Kidney glomerular epithelial cell (primary cell): ENCODE results near the gene TUBA8.
"Not testable (repeated sequence)": the region's sequence is repeated elsewhere in the genome, so short reads cannot be mapped to it uniquely, and the experiment has no call there.

Experiments used
- DNase-seq: peaks from one replicate; lab custom pipeline; 2025; lab: John Stamatoyannopoulos, UW

TUBA8 gene

DNA sequence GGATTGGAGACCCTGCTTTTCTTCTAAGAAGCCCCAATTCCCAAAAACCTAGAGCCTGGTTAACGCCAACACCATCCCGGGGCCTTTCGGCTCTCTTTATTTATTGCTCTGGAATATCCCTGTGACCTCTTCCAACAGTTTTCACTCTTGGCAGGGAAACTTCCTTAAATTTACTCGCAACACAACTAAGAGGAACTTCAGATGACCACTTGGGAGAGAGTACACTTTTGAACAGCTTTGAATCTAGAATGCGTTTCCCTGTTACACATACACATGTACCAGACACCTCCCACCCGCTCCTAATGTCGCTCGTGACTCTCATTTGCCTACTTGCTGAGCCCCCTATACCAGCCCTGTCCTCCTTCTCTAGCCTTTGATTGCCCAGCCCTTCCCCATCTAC is 19.4 kb downstream of the TUBA8 start:
- no peak for DNase-seq

DNA sequence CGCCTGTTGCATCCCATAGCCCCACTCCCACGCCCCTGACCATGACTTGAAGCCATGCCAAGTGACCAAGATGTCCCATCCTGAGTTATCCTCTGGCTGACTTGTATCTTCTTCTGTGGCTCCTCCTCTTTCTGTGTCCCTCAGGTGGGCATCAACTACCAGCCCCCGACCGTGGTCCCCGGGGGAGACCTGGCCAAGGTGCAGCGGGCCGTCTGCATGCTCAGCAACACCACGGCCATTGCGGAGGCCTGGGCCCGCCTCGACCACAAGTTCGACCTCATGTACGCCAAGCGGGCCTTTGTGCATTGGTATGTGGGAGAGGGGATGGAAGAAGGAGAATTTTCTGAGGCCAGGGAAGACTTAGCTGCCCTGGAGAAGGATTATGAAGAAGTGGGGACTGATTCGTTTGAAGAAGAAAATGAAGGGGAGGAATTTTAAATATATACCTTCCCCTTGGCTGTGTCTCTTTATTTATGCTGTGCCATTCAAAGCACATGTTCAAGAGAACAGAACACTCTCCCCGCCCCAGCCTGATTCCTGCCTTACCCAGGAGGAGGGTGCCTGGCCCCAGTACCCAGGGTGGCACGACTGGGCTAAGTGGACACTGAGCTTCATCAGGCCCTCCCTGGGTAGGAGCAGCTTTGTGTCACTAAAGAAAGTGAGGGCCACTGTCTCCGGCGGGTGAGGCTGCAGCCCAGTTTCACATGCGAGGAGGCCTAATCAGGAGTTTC is 20.3 kb downstream of the TUBA8 start:
- DNase-seq = no peak

DNA sequence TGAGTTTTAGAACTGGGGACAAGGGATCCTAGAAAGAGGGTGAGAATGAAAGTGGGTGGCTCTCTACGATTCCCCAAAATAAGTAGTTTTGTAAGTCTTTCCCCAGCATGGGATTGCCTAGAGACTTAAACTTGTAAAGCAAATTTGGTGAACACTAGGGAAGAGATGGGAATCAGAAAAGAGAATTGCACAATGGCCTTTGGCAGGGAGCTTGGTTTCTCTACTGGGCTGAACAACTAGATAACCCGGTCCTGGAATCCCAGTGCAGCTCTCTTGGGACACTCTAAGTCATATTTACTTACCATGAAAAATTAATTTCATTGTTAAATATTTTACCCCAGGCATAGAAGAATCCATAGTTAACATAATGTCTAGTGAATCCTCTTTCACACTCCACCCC is 22.8 kb downstream of the TUBA8 start:
- DNase-seq = no peak

DNA sequence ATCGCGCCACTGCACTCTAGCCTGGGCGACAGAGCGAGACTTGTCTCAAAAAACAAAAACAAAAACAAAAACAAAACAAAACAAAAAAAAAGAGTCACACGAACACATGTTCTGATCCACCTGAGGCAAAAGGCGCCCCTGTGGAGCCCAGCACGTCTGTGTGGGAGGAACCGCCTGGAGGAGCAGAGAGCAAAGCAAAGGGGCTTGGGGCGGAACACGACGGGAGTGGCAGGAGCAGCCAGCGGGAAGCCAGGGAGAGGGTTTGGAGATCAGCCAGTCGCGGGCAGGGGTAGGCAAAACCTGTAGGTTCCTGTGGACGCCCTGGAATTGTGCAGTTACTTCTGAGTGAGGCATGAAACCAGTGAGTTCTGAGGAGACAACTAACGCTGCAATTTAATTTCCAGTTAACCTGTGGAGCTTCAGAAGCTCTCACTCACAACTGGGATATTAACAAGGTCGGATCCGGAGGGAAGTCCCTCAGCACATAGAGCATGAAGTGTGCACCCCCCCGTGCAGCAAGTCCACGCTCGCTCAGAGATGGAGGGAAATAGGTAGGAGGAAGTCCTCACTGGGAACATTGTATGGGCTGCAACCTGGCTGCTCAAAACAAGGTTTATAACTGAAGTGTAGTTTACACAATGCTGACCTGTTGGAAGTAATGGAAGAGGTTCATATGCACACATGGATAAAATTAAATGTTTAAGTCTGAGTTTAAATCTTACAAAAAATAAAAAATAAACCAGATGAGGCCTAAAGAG is 26.1 kb downstream of the TUBA8 start:
- DNase-seq = no peak

DNA sequence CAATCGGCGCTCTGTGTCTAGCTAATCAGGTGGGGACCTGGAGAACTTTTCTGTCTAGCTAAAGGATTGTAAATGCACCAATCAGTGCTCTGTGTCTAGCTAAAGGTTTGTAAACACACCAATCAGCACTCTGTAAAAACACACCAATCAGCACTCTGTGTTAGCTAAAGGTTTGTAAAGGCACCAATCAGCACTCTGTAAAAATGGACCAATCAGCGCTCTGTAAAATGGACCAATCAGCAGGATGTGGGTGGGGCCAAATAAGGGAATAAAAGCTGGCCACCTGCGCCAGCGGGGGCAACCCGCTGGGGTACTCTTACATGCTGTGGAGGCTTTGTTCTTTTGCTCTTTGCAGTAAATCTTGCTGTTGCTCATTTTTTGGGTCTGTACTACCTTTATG is 30.4 kb downstream of the TUBA8 start:
- DNase-seq = not testable (repeated sequence)

DNA sequence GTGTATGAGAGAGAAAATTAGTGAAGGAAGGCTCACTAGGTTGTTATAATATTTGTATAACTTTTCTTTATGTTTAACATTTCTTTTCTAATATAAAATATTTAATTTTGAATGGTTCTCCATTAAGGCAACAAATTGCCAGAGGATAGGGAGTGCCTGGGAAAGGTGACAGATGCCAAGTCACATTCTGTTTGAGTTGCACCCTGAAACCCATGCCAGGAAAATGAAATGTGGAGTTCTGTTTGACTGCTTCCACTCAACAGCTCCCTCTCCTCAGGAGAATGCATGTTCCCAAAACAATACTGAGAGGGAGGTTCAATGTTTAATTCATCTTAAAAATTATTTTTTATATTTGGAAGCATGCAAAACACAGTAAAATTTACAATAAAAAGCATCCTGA is 33.5 kb downstream of the TUBA8 start:
- no peak for DNase-seq

DNA sequence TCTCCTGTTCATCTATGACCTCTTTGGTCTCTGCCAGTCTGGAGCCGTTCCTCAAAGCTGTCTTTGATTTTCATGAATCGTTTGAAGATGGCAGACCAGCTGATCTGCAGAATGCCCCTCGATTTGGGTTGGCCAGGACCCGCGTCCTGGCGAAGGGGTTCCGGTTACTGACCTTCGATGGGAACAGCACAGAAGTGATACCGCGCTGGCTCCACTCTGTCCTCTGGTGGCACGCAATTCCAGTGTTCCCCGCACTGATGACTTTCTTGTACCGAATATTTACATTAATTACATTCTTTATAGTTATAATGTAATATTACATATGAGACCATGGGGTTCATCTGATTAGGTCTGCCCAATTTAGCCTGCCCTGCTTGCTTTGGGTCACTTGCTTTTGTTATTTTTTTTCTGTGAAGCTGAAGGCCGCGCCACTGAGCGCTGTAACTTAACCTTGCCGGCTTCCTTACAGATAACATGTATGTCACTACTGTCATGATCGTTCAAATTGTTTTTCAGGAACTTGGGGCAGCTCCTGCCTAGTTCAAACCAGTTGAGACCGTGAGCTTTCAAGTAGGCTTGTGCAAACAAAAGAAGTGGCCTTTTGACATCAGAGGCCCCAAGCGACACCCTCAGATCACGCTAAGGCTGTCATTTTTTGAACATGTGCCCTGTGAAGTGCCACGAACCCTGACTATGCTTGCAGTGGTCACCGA is 35.2 kb downstream of the TUBA8 start:
- DNase-seq = no peak

DNA sequence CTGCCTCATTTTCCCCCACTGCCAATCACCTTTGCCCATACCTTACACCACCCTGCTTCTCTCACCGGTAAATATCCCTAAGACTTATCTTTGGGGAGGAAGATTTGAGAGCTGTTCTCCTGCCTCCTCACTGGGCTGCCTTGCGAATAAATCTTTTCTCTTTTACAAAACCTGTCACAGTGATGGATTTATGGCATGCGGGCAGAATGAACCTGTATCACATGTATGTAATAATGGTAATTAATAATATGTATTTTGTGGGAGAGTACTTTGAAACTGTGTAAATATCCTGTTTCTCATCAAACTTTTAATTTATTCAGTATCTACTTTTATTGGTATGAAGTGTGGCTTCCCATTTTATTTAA is 35.8 kb downstream of the TUBA8 start:
- no peak for DNase-seq

DNA sequence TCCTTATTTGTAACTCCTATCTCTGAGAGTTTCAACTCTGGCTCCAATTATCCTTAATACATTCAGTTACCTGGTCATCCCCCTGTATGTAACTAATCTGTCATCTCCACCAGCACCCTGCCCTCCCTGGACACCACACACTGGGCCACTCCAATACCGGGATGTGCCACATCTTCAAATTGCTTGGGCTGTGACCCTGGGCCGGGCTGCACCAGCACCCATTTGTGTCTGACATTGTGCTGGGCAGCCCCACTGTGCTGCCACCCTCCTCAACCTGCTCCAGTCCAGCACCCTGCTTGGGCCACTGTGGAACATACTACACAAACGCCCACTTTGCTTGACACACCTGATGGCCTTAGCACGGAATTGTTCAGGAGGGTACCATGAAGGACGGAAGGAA is 37.2 kb downstream of the TUBA8 start:
- DNase-seq = no peak

DNA sequence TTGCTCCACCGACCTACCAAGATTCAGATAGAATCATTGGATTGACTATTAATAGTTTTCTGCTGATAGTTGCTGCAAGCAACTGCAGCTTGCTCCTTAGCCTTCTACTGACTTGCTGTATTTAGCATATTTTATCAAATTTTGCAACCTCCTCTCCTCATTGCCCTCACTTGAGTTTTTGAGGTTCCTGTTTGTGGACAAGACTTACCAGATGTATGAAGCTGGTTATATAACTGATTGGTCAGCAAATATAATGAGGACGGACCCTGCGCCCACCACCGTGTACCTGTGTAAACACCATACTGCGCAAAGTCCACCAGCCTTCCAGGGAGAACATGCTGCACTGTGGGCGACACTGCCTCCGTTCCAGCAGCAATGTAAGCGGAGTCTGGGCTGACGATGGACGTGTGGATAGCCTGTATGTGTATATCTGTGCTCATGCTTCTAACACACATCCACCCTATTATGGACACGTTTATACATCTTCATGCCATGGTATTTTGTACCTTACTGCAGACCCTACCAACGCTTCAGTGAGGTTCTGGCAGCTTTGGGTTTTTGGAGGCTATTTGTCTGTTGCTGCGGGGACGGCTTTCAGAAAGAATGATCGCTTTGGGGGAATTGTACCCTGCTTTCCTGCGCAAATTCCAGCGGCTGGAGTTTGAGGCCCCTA is 37.8 kb downstream of the TUBA8 start:
- DNase-seq = no peak

DNA sequence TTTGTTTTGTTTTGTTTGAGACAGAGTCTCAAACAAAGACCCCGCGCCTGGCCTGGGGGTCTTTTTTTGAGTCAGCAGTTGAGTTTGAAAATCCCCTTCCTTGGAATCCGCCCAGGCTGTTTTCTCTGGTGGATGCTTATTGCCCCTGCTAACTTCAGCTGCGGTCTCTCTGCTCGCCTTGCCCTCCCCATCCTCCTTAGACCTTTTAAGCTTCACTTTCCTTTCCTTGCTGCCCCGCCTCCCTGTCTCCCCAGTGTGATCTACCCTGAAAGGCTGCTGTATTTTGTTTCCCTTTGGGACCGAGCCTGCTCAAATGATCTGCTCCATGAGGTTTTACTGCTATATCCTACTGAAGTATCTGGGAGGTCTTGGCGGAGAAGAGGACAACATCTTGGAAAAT is 41.9 kb downstream of the TUBA8 start:
- no peak for DNase-seq

DNA sequence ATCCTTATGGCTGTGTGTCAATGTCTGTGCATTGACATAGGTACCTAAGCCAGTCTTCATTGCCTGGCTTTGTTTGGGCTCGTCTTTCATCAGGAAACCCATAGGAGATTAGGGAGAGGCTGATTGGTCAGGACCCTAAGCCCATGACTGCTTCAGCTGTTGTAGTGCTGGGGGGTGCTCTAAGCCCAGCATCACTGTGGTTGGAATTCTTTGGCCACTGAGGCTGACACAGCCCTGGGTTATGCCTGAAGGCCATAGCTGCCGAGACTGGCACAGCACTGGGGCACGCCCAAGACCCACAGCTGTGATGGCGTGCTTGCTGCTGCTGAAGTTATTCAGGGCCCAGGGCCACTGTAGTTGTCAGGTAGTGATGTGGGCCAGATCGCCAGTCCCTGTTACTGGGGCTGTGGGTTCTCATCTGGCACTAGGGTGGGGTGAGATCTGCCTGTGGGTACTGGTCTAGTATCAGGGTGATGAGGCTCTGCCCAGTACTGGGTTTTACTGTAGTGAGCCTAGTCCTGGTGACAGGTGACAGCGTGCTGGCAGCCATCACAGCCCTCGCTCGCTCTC is 44.3 kb downstream of the TUBA8 start:
- no peak for DNase-seq

DNA sequence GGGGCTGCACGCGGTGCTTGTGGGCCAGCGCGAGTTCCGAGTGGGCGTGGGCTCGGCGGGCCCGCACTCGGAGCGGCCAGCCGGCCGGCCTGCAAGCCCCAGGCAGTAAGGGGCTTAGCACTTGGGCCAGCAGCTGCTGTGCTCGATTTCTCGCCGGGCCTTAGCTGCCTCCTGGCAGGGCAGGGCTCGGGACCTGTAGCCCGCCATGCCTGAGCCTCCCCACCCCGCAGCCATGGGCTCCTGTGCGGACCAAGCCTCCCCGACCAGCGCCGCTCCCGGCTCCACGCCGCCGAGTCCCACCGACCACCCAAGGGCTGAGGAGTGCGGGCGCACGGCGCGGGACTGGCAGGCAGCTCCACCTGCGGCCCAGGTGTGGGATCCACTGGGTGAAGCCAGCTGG is 44.9 kb downstream of the TUBA8 start:
- DNase-seq = not testable (repeated sequence)

DNA sequence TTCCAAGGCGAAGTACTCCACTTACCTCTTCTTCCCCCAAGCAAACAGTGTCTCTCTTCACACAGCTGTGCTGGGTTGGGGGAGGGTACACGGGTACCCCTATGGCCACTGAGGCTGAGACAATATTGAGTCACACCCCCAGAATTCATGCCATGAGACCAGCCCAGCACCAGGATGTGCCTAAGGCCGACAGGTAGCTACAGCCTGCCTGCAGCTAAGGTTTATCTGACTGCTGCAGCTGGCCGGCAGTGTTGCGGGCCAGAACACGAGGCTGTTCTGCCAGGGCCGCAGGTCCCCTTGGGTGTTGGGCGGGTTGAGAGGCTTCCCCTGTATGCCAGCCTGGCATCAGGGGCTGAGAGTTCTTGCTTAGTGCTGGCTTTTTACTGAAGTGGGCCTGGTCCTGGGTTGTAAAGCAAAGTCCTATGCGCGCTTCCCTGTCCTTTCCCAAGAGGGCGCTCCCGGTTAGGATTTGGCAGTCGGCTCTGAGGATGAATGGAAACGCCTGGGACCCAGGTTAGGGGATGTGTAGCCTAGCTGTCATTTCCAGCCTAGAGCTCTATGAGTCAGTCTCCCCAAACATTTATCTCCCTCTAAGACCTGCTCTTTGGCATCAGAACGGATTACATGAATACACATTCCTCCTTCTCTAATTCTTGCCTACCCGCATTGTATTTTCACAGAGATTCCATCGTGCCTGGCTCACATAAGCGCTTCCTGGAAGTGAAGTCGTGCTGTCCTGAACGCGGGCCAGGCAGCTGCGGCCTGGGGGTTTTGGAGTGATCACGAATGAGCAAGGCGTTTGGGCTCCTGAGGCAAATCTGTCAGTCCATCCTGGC is 46.5 kb downstream of the TUBA8 start:
- peak; percentile 53 for DNase-seq

DNA sequence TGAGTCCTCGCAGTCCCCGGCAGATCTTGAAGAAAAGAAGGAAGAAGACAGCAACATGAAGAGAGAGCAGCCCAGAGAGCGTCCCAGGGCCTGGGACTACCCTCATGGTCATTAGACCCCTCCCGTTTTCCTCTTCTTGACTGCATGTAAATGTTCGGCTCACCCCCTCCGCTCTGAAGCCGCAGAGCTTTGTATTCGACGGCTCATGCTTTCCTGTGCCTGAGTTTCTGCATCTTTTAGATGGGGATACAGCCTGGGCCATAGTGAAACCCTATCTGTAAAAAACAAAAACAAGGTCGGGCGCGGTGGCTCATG is 47.1 kb downstream of the TUBA8 start:
- no peak for DNase-seq

DNA sequence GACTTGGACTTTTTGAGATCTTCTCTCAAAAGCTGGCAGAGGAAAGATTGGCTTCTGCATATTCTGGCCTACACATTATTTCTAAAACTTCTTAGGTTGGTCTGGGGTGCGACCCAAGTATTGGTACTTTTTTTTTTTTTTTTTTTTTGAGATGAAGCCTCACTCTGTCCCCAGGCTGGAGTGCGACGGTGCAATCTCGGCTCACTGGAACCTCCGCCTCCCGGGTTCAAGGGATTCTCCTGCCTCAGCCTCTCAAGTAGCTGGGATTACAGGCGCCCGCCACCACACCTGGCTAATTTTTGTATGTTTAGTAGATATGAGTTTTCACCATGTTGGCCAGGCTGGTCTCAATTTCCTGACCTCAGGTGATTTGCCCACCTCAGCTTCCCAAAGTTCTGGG is 50.0 kb downstream of the TUBA8 start:
- not testable (repeated sequence) for DNase-seq

DNA sequence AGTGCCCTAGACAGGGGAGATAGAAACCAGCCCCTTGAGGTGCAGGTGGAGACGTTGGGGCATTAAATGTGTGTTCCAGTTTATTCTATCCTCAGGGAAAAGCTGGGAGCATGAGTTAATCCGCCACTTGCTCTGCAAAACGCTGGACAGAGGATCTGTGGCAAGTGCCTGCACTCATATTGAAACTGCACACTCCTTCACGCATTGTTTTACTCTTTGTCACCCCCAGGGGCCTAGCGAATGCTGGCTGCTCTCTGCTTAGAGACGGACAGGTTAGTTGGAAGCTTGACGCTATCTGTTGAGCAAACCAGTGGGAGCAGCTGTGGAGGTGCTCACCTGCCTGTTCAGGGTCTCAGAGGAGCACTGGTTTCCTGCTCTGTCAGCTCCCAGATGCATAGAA is 53.2 kb downstream of the TUBA8 start:
- not testable (repeated sequence) for DNase-seq

DNA sequence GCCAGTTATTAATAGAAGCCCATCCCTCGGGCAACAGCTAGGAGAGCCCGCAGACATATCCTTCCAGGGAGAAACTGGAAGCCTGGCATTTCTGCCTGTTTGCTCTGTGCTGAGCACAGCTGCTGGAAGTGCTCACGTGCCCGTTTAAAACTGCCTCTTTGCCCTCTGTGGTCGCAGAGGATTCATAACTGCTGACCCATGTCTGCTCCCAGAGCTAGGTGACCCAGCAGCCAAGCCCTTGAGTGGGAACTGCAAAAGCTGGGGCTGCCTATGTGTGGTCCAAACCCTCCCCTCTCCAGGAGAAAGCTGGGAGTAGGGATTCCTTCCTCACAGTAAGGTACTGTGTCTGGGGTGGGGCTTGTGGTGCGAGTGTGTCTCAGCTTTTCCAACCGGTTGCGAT is 54.0 kb downstream of the TUBA8 start:
- DNase-seq = not testable (repeated sequence)

DNA sequence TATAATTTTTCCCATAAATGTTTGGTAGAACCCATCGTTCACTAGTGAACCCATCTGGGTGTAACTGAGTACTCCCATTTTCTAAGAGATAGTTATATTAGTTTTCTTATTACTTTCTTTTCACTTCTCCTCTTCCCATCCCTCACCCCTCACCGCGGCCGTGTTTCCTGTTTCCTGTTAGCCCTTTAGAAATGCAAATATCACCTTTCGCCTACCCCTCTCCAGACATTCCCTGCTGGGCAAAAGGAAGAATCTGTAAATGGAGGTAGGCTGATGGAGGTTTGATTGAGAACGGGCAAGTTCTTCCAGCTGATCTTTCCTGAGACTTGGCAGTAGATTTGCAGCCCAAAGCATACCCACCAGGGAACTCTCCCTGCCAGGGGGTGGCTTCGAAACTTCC is 54.7 kb downstream of the TUBA8 start:
- not testable (repeated sequence) for DNase-seq

DNA sequence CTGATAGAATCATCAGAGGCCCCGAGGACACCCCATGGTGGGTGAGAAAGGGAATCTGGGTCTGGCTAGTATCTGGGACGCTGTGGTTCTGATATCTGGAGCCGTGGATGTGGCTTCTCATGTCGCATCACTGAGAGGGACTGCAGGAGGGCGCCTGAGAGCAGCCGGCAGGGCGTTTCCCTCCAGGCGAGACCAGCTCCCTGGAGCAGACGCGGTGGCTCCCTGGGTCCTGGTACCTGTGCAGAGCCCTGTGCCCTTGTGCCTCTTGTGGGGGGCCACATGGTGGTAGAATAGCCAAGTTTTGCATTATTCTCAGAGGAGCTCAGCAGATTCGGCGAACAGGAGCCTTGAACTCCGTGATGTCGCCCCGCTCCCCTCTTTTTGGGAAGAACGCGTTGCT is 59.7 kb downstream of the TUBA8 start:
- DNase-seq = not testable (repeated sequence)

DNA sequence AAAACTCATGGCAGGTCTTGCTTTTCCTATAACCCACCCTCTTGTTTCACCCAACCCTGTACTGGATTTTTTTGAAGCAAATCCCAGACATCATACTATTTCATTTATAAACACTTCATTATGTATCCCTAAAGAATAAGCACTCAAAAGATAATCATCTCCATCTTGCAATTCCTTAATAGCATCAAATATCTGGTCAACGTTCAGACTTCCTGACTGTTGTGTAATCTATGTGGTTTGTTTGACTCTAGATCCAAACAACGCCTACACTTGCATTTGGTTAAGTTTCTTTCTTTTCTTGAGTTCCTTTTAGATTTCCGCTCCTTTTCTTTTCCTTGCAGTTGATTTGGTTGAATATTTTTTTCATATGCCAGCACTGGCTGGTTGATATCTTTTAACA is 61.6 kb downstream of the TUBA8 start:
- DNase-seq = not testable (repeated sequence)
